PFSK-1 (cell line): ENCODE results near the gene ACBD5.

Experiments used
- POLR2AphosphoS5 ChIP-seq: IDR thresholded peaks from 2 replicates; pipeline ENCODE4 v1.6.1; 2012; ENCODE audit warnings: low read depth, mild to moderate bottlenecking, control low read depth, low read length, moderate library complexity
- REST ChIP-seq, 2 experiments: IDR thresholded peaks; 2 replicates each; pipeline versions ENCODE4 v1.6.1 to v1.8.0; 2011 to 2012; ENCODE audit warnings: low read depth in 2 of 2, low read length in 2 of 2, control low read depth in 1 of 2, inconsistent platforms in 1 of 2, mild to moderate bottlenecking in 1 of 2, moderate library complexity in 1 of 2; ENCODE audit not compliant: insufficient read depth in 1 of 2
- SIN3A ChIP-seq: IDR thresholded peaks from 2 replicates; pipeline ENCODE4 v1.6.1; 2012; ENCODE audit warnings: mild to moderate bottlenecking, low read length, moderate library complexity, borderline replicate concordance; ENCODE audit not compliant: insufficient read depth
- TAF1 ChIP-seq: IDR thresholded peaks from 2 replicates; pipeline ENCODE4 v1.6.1; 2012; ENCODE audit warnings: low read length, control low read depth, borderline replicate concordance; ENCODE audit not compliant: insufficient read depth

GRCh38 chr10:27150261-27150660 is 90.3 kb downstream of the ACBD5 start:
- TF ChIP-seq POLR2AphosphoS5 (no peak), REST (IDR thresholded peaks at IDR 0.05; ENCODE audit: insufficient read depth in 1 of 2, low read depth in 2 of 2, low read length in 2 of 2) (no peak), TAF1 (no peak), SIN3A (no peak)
